Endothelial cell of umbilical vein (primary cell): ENCODE results near the gene PAK5. TPM values are rescaled to one million over a fixed set of nuclear protein-coding genes. Genes with fewer than 3 reads are reported as not detected.

Experiments used
- BruUV-seq: library from RNA; stranded (reverse); fragments of 400-500 nt; replicated peaks from 2 replicates; lab custom pipeline; 2021; lab: Mats Ljungman, UMichigan
- CTCF ChIA-PET: fragments of 300-600, 350-600 bp; sonication (Branson Sonifier 250); formaldehyde crosslinking; loops from one replicate; lab custom pipeline; 2021; ENCODE audit warnings: antibody characterized with exemption, inconsistent platforms; lab: Charles Lee
- POLR2A ChIA-PET: fragments of 300-600, 350-600 bp; sonication (Branson Sonifier 250); formaldehyde crosslinking; loops from one replicate; lab custom pipeline; 2021; ENCODE audit warnings: antibody characterized with exemption, inconsistent platforms; lab: Charles Lee
- DNase-seq: peaks from one replicate; pipeline ENCODE4 v3.0.0-alpha.2; 2011; ENCODE audit warnings: low read depth, low spot score
- FAIRE-seq: peaks from 2 replicates; lab custom pipeline; 2011; peaks lifted over from hg19 to GRCh38; lab: Jason Lieb, UNC
- H2AFZ ChIP-seq: 2 replicates; pipeline ENCODE4 v1.6.0; 2012; ENCODE audit warnings: low read depth, low read length, control low read depth, inconsistent platforms
- H3K27ac ChIP-seq: 2 replicates; pipeline ENCODE4 v1.5.1; 2011; ENCODE audit warnings: low read depth, mild to moderate bottlenecking, control low read depth, low read length, moderate library complexity; ENCODE audit not compliant: insufficient read depth
- H3K27me3 ChIP-seq, 2 experiments: 2 replicates each; pipeline versions ENCODE4 v1.6.0 to v1.6.1; 2011; ENCODE audit warnings: low read length in 2 of 2, mixed read lengths in 1 of 2; ENCODE audit not compliant: control insufficient read depth in 2 of 2, insufficient read depth in 2 of 2
- H3K36me3 ChIP-seq, 2 experiments: 2 replicates in 1 of 2; 3 replicates in 1 of 2; pipeline ENCODE4 v1.5.1; 2011; ENCODE audit warnings: low read length in 2 of 2, mild to moderate bottlenecking in 1 of 2, moderate library complexity in 1 of 2; ENCODE audit not compliant: control insufficient read depth in 2 of 2, insufficient read depth in 2 of 2; ENCODE audit errors: extremely low read depth in 1 of 2
- H3K4me1 ChIP-seq: 3 replicates; pipeline ENCODE4 v1.5.1; 2011; ENCODE audit warnings: mild to moderate bottlenecking, low read length; ENCODE audit not compliant: control insufficient read depth, insufficient read depth; ENCODE audit errors: extremely low read depth
- H3K4me2 ChIP-seq: 2 replicates; pipeline ENCODE4 v1.6.1; 2011; ENCODE audit warnings: low read length, control low read depth, mixed read lengths; ENCODE audit not compliant: insufficient read depth
- H3K4me3 ChIP-seq, 3 experiments: fragments of 200-600 bp in 1 of 3; sonication (generic), shearing (Covaris generic) in 1 of 3; replicated peaks in 1 of 3; 2 replicates each; pipeline ENCODE4 v1.5.1; 2011 to 2016; ENCODE audit warnings: control low read depth in 3 of 3, low read length in 3 of 3, mild to moderate bottlenecking in 2 of 3, inconsistent platforms in 1 of 3, low read depth in 1 of 3, moderate library complexity in 1 of 3; ENCODE audit not compliant: insufficient read depth in 1 of 3
- H3K79me2 ChIP-seq: 2 replicates; pipeline ENCODE4 v1.6.0; 2012; ENCODE audit warnings: low read length, inconsistent platforms; ENCODE audit not compliant: control insufficient read depth, insufficient read depth
- H3K9ac ChIP-seq: replicated peaks from 2 replicates; pipeline ENCODE3; 2011; ENCODE audit warnings: low read length, control low read depth; ENCODE audit not compliant: insufficient read depth; ENCODE audit errors: extremely low read depth
- H3K9me1 ChIP-seq: replicated peaks from 3 replicates; pipeline ENCODE4 v1.6.0; 2011; ENCODE audit warnings: mild to moderate bottlenecking, low read length; ENCODE audit not compliant: control insufficient read depth, insufficient read depth; ENCODE audit errors: extremely low read depth
- H3K9me3 ChIP-seq: replicated peaks from 2 replicates; pipeline ENCODE4 v1.5.1; 2012; ENCODE audit warnings: low read length, inconsistent platforms; ENCODE audit not compliant: control insufficient read depth, insufficient read depth
- H4K20me1 ChIP-seq: replicated peaks from 2 replicates; pipeline ENCODE3; 2011; ENCODE audit warnings: mild to moderate bottlenecking, low read length; ENCODE audit not compliant: control insufficient read depth, insufficient read depth; ENCODE audit errors: extremely low read depth
- EZH2 ChIP-seq: IDR thresholded peaks from 2 replicates; pipeline ENCODE4 v1.6.1; 2012; ENCODE audit warnings: borderline replicate concordance, low read depth, mild to moderate bottlenecking, moderate library complexity, low read length, inconsistent platforms; ENCODE audit not compliant: severe bottlenecking
- FOS ChIP-seq: IDR thresholded peaks from 2 replicates; pipeline ENCODE4 v1.6.1; 2011; ENCODE audit warnings: mild to moderate bottlenecking, low read length, moderate library complexity, borderline replicate concordance; ENCODE audit not compliant: insufficient read depth
- GATA2 ChIP-seq: IDR thresholded peaks from 2 replicates; pipeline ENCODE4 v1.7.0; 2011; ENCODE audit warnings: low read depth, mild to moderate bottlenecking, moderate library complexity, mixed read lengths, low read length; ENCODE audit not compliant: insufficient read length, insufficient read depth
- JUN ChIP-seq: IDR thresholded peaks from 2 replicates; pipeline ENCODE4 v1.6.1; 2011; ENCODE audit warnings: borderline replicate concordance, low read depth; ENCODE audit not compliant: insufficient read length, insufficient read depth
- MYC ChIP-seq: IDR thresholded peaks from one replicate; pipeline ENCODE4 v1.6.1; 2011; ENCODE audit warnings: mild to moderate bottlenecking, low read depth, low read length
- POLR2A ChIP-seq: IDR thresholded peaks from 2 replicates; pipeline ENCODE4 v1.6.1; 2012; ENCODE audit warnings: low read depth, mild to moderate bottlenecking, control low read depth, low read length
- POLR2AphosphoS5 ChIP-seq: IDR thresholded peaks from 2 replicates; pipeline ENCODE4 v1.6.1; 2012; ENCODE audit warnings: low read depth, mild to moderate bottlenecking, control low read depth, low read length, moderate library complexity; ENCODE audit not compliant: insufficient read depth
- dilution Hi-C: fragments of 300-500 bp; cut with MboI; formaldehyde crosslinking; loops from one replicate; pipeline ENCODE4 v1.15.0; 2019; ENCODE audit warnings: low sequenced_read_pairs; ENCODE audit not compliant: extremely low pct_ligation_motif_present
- intact Hi-C: fragments of 100-400 bp; cut with micrococcal nuclease; formaldehyde crosslinking; loops from one replicate; pipeline ENCODE4 v1.10.0; 2022
- polyA plus RNA-seq, 4 experiments: library from polyadenylated mRNA; depleted of rRNA in 3 of 4; stranded (reverse) in 3 of 4; unstranded in 1 of 4; fragments of >200 nt; gene quantifications; 2 replicates each; pipeline versions ENCODE4 v1.2.1 to v1.2.3, GENCODE V29; 2011 to 2012; ENCODE audit warnings: missing spikeins in 1 of 4
- total RNA-seq: library from RNA; stranded (reverse); gene quantifications from 2 replicates; pipeline ENCODE4 v1.2.3, GENCODE V29; 2021
- TF ChIP-seq, protein P1 (sequence below), 2 donors: IDR thresholded peaks; 1 replicate in 1 of 2; 2 replicates in 1 of 2; pipeline ENCODE4 v1.5.1; 2011; ENCODE audit warnings: low read length in 2 of 2, mild to moderate bottlenecking in 2 of 2, moderate library complexity in 2 of 2, control low read depth in 1 of 2, inconsistent platforms in 1 of 2, low read depth in 1 of 2; ENCODE audit not compliant: insufficient read depth in 1 of 2; ENCODE audit errors: extremely low read depth in 1 of 2
- TF ChIP-seq, protein P2 (sequence below): IDR thresholded peaks from 2 replicates; pipeline ENCODE4 v1.6.1; 2011; ENCODE audit not compliant: insufficient read depth, insufficient read length

PAK5 gene
- total and polyA plus RNA-seq, 2 donors (not counting 3 experiments of a cell fraction or from before 2014, with no cell fraction given): not detected

GRCh38 chr20:9794831-9795230 lies 44.0 kb downstream of the PAK5 start:
- H3K4me3 ChIP-seq: no peak overlapping the region
- TF ChIP-seq, protein P1, sequence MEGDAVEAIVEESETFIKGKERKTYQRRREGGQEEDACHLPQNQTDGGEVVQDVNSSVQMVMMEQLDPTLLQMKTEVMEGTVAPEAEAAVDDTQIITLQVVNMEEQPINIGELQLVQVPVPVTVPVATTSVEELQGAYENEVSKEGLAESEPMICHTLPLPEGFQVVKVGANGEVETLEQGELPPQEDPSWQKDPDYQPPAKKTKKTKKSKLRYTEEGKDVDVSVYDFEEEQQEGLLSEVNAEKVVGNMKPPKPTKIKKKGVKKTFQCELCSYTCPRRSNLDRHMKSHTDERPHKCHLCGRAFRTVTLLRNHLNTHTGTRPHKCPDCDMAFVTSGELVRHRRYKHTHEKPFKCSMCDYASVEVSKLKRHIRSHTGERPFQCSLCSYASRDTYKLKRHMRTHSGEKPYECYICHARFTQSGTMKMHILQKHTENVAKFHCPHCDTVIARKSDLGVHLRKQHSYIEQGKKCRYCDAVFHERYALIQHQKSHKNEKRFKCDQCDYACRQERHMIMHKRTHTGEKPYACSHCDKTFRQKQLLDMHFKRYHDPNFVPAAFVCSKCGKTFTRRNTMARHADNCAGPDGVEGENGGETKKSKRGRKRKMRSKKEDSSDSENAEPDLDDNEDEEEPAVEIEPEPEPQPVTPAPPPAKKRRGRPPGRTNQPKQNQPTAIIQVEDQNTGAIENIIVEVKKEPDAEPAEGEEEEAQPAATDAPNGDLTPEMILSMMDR (IDR thresholded peaks at IDR 0.05; ENCODE audit: extremely low read depth in 1 of 2, insufficient read depth in 1 of 2, low read depth in 1 of 2, low read length in 2 of 2): no peak
- H2AFZ ChIP-seq: no peak overlapping the region
- no peak overlapping the region for H3K27ac ChIP-seq
- no peaks in the 10 kb centered on the region for H3K9me3 ChIP-seq
- no peaks in the 10 kb centered on the region for H3K9me1 ChIP-seq
- FAIRE-seq: no peak
- BruUV-seq: no TSS peak
- H3K27me3 ChIP-seq: no peaks in the 10 kb centered on the region
- ChIA-PET CTCF (no interaction called here), POLR2A (no interaction called here)
- no peak for DNase-seq
- no peaks in the 10 kb centered on the region for H3K4me1 ChIP-seq
- no peaks in the 10 kb centered on the region for H3K79me2 ChIP-seq
- H4K20me1 ChIP-seq: no peaks in the 10 kb centered on the region
- no peak overlapping the region for H3K9ac ChIP-seq
- no peaks in the 10 kb centered on the region for H3K36me3 ChIP-seq
- dilution Hi-C loops (no loop called here), intact Hi-C loops (no loop called here)
- H3K4me2 ChIP-seq: no peak overlapping the region

- H3K4me2 ChIP-seq: no peak overlapping the region
- H3K4me3 ChIP-seq: no peak overlapping the region
- H3K36me3 ChIP-seq: no peaks in the 10 kb centered on the region
- DNase-seq: no peak
- dilution Hi-C loops (no loop called here), intact Hi-C loops (no loop called here)
- H3K4me1 ChIP-seq: no peaks in the 10 kb centered on the region
- no peak overlapping the region for H2AFZ ChIP-seq
- ChIA-PET POLR2A (no interaction called here), CTCF (no interaction called here)
- TF ChIP-seq MYC (no peak), EZH2 (no peak), JUN (no peak), GATA2 (no peak), POLR2AphosphoS5 (no peak), POLR2A (no peak), FOS (no peak)
- TF ChIP-seq, protein P2, sequence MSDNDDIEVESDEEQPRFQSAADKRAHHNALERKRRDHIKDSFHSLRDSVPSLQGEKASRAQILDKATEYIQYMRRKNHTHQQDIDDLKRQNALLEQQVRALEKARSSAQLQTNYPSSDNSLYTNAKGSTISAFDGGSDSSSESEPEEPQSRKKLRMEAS: no peak
- TF ChIP-seq, protein P1 (IDR thresholded peaks at IDR 0.05; ENCODE audit: extremely low read depth in 1 of 2, insufficient read depth in 1 of 2, low read depth in 1 of 2, low read length in 2 of 2): no peak
- no peak overlapping the region for H3K9ac ChIP-seq
- no peaks in the 10 kb centered on the region for H3K9me3 ChIP-seq
- no peaks in the 10 kb centered on the region for H3K9me1 ChIP-seq
- no peak for FAIRE-seq
- BruUV-seq: no TSS peak
- H3K27me3 ChIP-seq: no peaks in the 10 kb centered on the region
- no peak overlapping the region for H3K27ac ChIP-seq
- no peaks in the 10 kb centered on the region for H3K79me2 ChIP-seq
- H4K20me1 ChIP-seq: no peaks in the 10 kb centered on the region
These were observed 46.2 kb downstream of the PAK5 start for GRCh38 chr20:9792674-9793073.
